Uterus (tissue), 4 donors: Measurements from ENCODE around the gene SLCO1A2. TPM values are rescaled to one million over a fixed set of nuclear protein-coding genes. Genes with fewer than 3 reads are reported as not detected.

Source experiments
- DNase-seq, 2 donors: peaks; one replicate each; pipeline ENCODE4 v3.0.0-alpha.2; 2019 to 2020
- H3K27ac ChIP-seq, 2 donors: fragments of 200-600 bp; sonication (generic); 1 replicate in 1 of 2; 2 replicates in 1 of 2; pipeline ENCODE4 v1.5.1; 2016 to 2018
- H3K27me3 ChIP-seq, 2 donors: fragments of 200-600 bp; sonication (generic); one replicate each; pipeline ENCODE4 v1.5.1; 2018 to 2019; ENCODE audit warnings: control low read depth in 1 of 2
- H3K36me3 ChIP-seq, 2 donors: fragments of 200-600 bp; sonication (generic); one replicate each; pipeline ENCODE4 v1.5.1; 2019; ENCODE audit warnings: control low read depth in 1 of 2
- H3K4me1 ChIP-seq, 2 donors: fragments of 200-600 bp; sonication (generic); one replicate each; pipeline ENCODE4 v1.5.1; 2018 to 2019; ENCODE audit warnings: control low read depth in 1 of 2
- H3K4me3 ChIP-seq, 2 donors: fragments of 200-600 bp; sonication (generic); 1 replicate in 1 of 2; 2 replicates in 1 of 2; pipeline ENCODE4 v1.5.1; 2018 to 2019; ENCODE audit warnings: mild to moderate bottlenecking in 1 of 2
- H3K9me3 ChIP-seq, 2 donors: fragments of 200-600 bp; sonication (generic); one replicate each; pipeline ENCODE4 v1.5.1; 2019; ENCODE audit warnings: control low read depth in 1 of 2
- POLR2A ChIP-seq, 2 donors: fragments of 450-650 bp; IDR thresholded peaks; one replicate each; pipeline ENCODE4 v1.6.1; 2016; ENCODE audit warnings: antibody characterized with exemption in 2 of 2, mild to moderate bottlenecking in 1 of 2, moderate library complexity in 1 of 2
- intact Hi-C: fragments of 100-400 bp; cut with DNase I; formaldehyde crosslinking; loops from one replicate; pipeline ENCODE4 v1.15.1; 2023; ENCODE audit warnings: low total_unique reads
- total RNA-seq, 4 donors: library from RNA; depleted of rRNA in 3 of 4; stranded (reverse); fragments of >200 nt in 3 of 4; gene quantifications; one replicate each; pipeline versions ENCODE4 v1.1.0 to v1.2.4, GENCODE V29; 2014 to 2023
- TF ChIP-seq, protein P1 (sequence below), 4 experiments: fragments of 200-600 bp in 2 of 4; fragments of 450-650 bp in 2 of 4; sonication (generic) in 2 of 4; IDR thresholded peaks; one replicate each; pipeline ENCODE4 v1.5.1; 2016 to 2019; ENCODE audit warnings: antibody characterized with exemption in 4 of 4, mild to moderate bottlenecking in 2 of 4, moderate library complexity in 1 of 4
- donor health status: DM: yes; HTN: yes; CAD: no.

The SLCO1A2 gene
- total RNA-seq, 4 donors from 2014 or later: not detected

DNA sequence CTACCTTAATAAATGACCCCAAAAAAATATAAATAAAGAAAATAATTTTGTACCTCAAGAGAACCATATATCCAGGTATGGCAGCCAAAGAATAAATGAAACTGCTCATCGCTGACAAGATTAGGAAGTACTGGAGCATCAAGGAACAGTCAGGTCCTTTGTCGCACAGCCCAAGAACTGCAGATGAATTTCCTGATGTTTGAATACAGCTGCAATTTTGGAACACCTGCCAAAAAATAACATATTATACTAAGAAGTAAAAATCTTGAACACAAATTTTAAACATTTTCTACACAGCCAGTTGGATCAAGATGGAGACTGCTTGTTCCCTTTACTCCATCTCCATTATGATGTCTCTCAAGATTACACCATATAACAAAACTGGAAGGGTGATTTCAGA, 42.6 kb downstream of the SLCO1A2 start:
- DNase-seq: no peak
- Histone ChIP-seq H3K27me3 (no peaks in the 10 kb centered on the region), H3K4me1 (no peaks in the 10 kb centered on the region), H3K36me3 (no peaks in the 10 kb centered on the region), H3K4me3 (no peak overlapping the region), H3K27ac (no peak overlapping the region), H3K9me3 (no peaks in the 10 kb centered on the region)
- TF ChIP-seq, protein P1, sequence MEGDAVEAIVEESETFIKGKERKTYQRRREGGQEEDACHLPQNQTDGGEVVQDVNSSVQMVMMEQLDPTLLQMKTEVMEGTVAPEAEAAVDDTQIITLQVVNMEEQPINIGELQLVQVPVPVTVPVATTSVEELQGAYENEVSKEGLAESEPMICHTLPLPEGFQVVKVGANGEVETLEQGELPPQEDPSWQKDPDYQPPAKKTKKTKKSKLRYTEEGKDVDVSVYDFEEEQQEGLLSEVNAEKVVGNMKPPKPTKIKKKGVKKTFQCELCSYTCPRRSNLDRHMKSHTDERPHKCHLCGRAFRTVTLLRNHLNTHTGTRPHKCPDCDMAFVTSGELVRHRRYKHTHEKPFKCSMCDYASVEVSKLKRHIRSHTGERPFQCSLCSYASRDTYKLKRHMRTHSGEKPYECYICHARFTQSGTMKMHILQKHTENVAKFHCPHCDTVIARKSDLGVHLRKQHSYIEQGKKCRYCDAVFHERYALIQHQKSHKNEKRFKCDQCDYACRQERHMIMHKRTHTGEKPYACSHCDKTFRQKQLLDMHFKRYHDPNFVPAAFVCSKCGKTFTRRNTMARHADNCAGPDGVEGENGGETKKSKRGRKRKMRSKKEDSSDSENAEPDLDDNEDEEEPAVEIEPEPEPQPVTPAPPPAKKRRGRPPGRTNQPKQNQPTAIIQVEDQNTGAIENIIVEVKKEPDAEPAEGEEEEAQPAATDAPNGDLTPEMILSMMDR (IDR thresholded peaks at IDR 0.05): no peak
- TF ChIP-seq POLR2A (IDR thresholded peaks at IDR 0.05): no peak
- intact Hi-C loops: no loop called here

GRCh38 chr12:21289698-21290097, 45.0 kb downstream of the SLCO1A2 start:
- H3K4me1 ChIP-seq: no peaks in the 10 kb centered on the region
- intact Hi-C loops: no loop called here
- TF ChIP-seq, protein P1 (IDR thresholded peaks at IDR 0.05): no peak
- TF ChIP-seq POLR2A (IDR thresholded peaks at IDR 0.05): no peak

GRCh38 chr12:21276826-21277225, 57.9 kb downstream of the SLCO1A2 start:
- no peak for TF ChIP-seq POLR2A (IDR thresholded peaks at IDR 0.05)
- TF ChIP-seq, protein P1 (IDR thresholded peaks at IDR 0.05): no peak
- Histone ChIP-seq H3K4me1 (no peaks in the 10 kb centered on the region), H3K27me3 (no peaks in the 10 kb centered on the region), H3K27ac (no peak overlapping the region), H3K36me3 (no peaks in the 10 kb centered on the region), H3K9me3 (no peaks in the 10 kb centered on the region), H3K4me3 (no peak overlapping the region)
- intact Hi-C loops: no loop called here
- no peak for DNase-seq

More at GRCh38 chr12:21289698-21290097, 45.0 kb downstream of the SLCO1A2 start:
- Histone ChIP-seq H3K4me3 (no peak overlapping the region), H3K36me3 (no peaks in the 10 kb centered on the region), H3K27ac (no peak overlapping the region), H3K9me3 (no peaks in the 10 kb centered on the region), H3K27me3 (no peaks in the 10 kb centered on the region)
- no peak for DNase-seq

GRCh38 chr12:21265932-21266331, 68.8 kb downstream of the SLCO1A2 start:
- TF ChIP-seq POLR2A (IDR thresholded peaks at IDR 0.05): no peak
- TF ChIP-seq, protein P1 (IDR thresholded peaks at IDR 0.05): no peak
- H3K36me3 ChIP-seq: no peaks in the 10 kb centered on the region
- intact Hi-C loops: no loop called here
- no peak for DNase-seq
- no peak overlapping the region for H3K4me3 ChIP-seq
- no peaks in the 10 kb centered on the region for H3K9me3 ChIP-seq
- no peak overlapping the region for H3K27ac ChIP-seq
- no peaks in the 10 kb centered on the region for H3K4me1 ChIP-seq
- H3K27me3 ChIP-seq: no peaks in the 10 kb centered on the region

GRCh38 chr12:21264232-21264631, 70.5 kb downstream of the SLCO1A2 start:
- no peak overlapping the region for H3K27ac ChIP-seq
- no peaks in the 10 kb centered on the region for H3K27me3 ChIP-seq
- no peaks in the 10 kb centered on the region for H3K4me1 ChIP-seq
- no peak for TF ChIP-seq POLR2A (IDR thresholded peaks at IDR 0.05)
- TF ChIP-seq, protein P1 (IDR thresholded peaks at IDR 0.05): no peak
- H3K9me3 ChIP-seq: no peaks in the 10 kb centered on the region
- no peaks in the 10 kb centered on the region for H3K36me3 ChIP-seq
- intact Hi-C loops: no loop called here
- DNase-seq: no peak
- no peak overlapping the region for H3K4me3 ChIP-seq
